Sigmoid colon (tissue), 4 donors: ENCODE data around the gene SCN10A.

Experiments
- EP300 ChIP-seq, 4 donors: sonication (generic); formaldehyde crosslinking; IDR thresholded peaks; one replicate each; pipeline ENCODE4 v1.6.1; 2017; ENCODE audit warnings: antibody characterized with exemption in 4 of 4
- TF ChIP-seq, protein P1 (sequence below), 4 experiments: fragments of 450-650 bp in 3 of 4; fragments of 200-600 bp in 1 of 4; IDR thresholded peaks; one replicate each; pipeline ENCODE4 v1.5.1; 2016 to 2019; ENCODE audit warnings: antibody characterized with exemption in 4 of 4, mild to moderate bottlenecking in 3 of 4, moderate library complexity in 2 of 4

DNA sequence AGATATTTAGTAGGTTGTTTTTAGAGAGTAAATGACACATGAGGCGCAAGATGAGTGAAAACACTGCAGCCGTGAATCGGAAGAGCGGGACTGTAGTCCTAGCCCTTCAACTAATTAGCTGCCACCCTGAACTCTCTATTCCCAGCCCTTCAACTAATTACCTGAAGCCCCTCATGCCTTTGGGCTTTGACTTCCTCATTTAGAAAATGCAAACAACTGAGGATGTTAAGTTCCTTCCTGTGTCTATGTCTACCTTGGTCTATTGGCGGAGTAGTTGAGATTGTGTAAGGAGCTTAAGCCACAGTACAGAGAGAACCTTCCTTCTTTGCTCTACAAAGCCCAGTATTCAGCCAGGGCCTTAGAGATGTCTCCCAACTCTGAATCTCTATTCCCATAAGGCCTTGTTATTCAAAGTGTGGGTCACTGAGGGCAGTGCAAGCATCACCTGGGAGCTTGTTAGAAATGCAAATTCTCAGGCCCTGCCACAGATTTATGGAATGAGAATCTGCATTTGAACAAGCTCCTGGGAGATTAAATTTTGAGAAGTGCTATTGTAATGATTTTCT is 94.7 kb downstream of the SCN10A start:
- TF ChIP-seq EP300 (IDR thresholded peaks at IDR 0.05) = no peak
- TF ChIP-seq, protein P1, sequence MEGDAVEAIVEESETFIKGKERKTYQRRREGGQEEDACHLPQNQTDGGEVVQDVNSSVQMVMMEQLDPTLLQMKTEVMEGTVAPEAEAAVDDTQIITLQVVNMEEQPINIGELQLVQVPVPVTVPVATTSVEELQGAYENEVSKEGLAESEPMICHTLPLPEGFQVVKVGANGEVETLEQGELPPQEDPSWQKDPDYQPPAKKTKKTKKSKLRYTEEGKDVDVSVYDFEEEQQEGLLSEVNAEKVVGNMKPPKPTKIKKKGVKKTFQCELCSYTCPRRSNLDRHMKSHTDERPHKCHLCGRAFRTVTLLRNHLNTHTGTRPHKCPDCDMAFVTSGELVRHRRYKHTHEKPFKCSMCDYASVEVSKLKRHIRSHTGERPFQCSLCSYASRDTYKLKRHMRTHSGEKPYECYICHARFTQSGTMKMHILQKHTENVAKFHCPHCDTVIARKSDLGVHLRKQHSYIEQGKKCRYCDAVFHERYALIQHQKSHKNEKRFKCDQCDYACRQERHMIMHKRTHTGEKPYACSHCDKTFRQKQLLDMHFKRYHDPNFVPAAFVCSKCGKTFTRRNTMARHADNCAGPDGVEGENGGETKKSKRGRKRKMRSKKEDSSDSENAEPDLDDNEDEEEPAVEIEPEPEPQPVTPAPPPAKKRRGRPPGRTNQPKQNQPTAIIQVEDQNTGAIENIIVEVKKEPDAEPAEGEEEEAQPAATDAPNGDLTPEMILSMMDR (IDR thresholded peaks at IDR 0.05) = no peak
